Trophoblast cell (in vitro differentiated cells and primary cell): Measurements from ENCODE around the gene PHLDB3.

Source experiments
- DNase-seq, 2 donors: peaks; one replicate each; pipeline ENCODE4 v3.0.0-alpha.2; 2016
- H2AFZ ChIP-seq: 2 replicates; pipeline ENCODE4 v1.6.1; 2013; ENCODE audit warnings: low read length, moderate library complexity, mild to moderate bottlenecking; ENCODE audit not compliant: insufficient read depth, poor library complexity
- H2AK5ac ChIP-seq: 2 replicates; pipeline ENCODE4 v1.6.1; 2013; ENCODE audit warnings: mild to moderate bottlenecking, low read length
- H2BK120ac ChIP-seq: 2 replicates; pipeline ENCODE4 v1.6.1; 2013; ENCODE audit warnings: low read length, mild to moderate bottlenecking, moderate library complexity; ENCODE audit not compliant: insufficient read depth, poor library complexity
- H2BK12ac ChIP-seq: 2 replicates; pipeline ENCODE4 v1.6.1; 2013; ENCODE audit warnings: mild to moderate bottlenecking, low read length, moderate library complexity
- H2BK5ac ChIP-seq: 2 replicates; pipeline ENCODE4 v1.6.1; 2013; ENCODE audit warnings: low read length, low read depth, moderate library complexity, mild to moderate bottlenecking; ENCODE audit not compliant: poor library complexity
- H3K14ac ChIP-seq: 2 replicates; pipeline ENCODE4 v1.6.1; 2013; ENCODE audit warnings: mild to moderate bottlenecking, low read length
- H3K18ac ChIP-seq: 2 replicates; pipeline ENCODE4 v1.6.1; 2013; ENCODE audit warnings: mild to moderate bottlenecking, low read length
- H3K23ac ChIP-seq: 2 replicates; pipeline ENCODE4 v1.6.1; 2013; ENCODE audit warnings: low read length
- H3K27ac ChIP-seq: 2 replicates; pipeline ENCODE4 v1.5.1; 2013; ENCODE audit warnings: low read depth, mild to moderate bottlenecking, inconsistent platforms, low read length, moderate library complexity
- H3K27me3 ChIP-seq: 2 replicates; pipeline ENCODE4 v1.6.1; 2013; ENCODE audit warnings: inconsistent platforms, mild to moderate bottlenecking, low read length, moderate library complexity; ENCODE audit not compliant: insufficient read depth
- H3K36me3 ChIP-seq, 2 experiments: 1 replicate in 1 of 2; 2 replicates in 1 of 2; pipeline ENCODE4 v1.6.1; 2013; ENCODE audit warnings: low read length in 2 of 2, mild to moderate bottlenecking in 2 of 2, moderate library complexity in 1 of 2; ENCODE audit not compliant: insufficient read depth in 2 of 2, control insufficient read depth in 1 of 2
- H3K4ac ChIP-seq: 2 replicates; pipeline ENCODE4 v1.6.1; 2013; ENCODE audit warnings: low read depth, mild to moderate bottlenecking, low read length, moderate library complexity
- H3K4me1 ChIP-seq, 2 experiments: 1 replicate in 1 of 2; 2 replicates in 1 of 2; pipeline ENCODE4 v1.6.1; 2013; ENCODE audit warnings: low read length in 2 of 2, mild to moderate bottlenecking in 2 of 2, moderate library complexity in 1 of 2; ENCODE audit not compliant: insufficient read depth in 2 of 2, control insufficient read depth in 1 of 2
- H3K4me2 ChIP-seq: 2 replicates; pipeline ENCODE4 v1.6.1; 2013; ENCODE audit warnings: inconsistent platforms, mild to moderate bottlenecking, low read length, moderate library complexity
- H3K4me3 ChIP-seq: 2 replicates; pipeline ENCODE4 v1.5.1; 2013; ENCODE audit warnings: mild to moderate bottlenecking, low read depth, low read length, inconsistent platforms
- H3K79me1 ChIP-seq: one replicate; pipeline ENCODE4 v1.6.1; 2013; ENCODE audit warnings: low read length
- H3K79me2 ChIP-seq: 2 replicates; pipeline ENCODE4 v1.6.1; 2013; ENCODE audit warnings: low read length, mild to moderate bottlenecking; ENCODE audit not compliant: control insufficient read depth, insufficient read depth, poor library complexity
- H3K9ac ChIP-seq: 2 replicates; pipeline ENCODE4 v1.6.1; 2013; ENCODE audit warnings: mild to moderate bottlenecking, low read length
- H3K9me3 ChIP-seq: 2 replicates; pipeline ENCODE4 v1.6.1; 2013; ENCODE audit warnings: low read depth, mild to moderate bottlenecking, control low read depth, inconsistent platforms, low read length; ENCODE audit not compliant: insufficient read depth
- H4K12ac ChIP-seq: 2 replicates; pipeline ENCODE4 v1.6.1; 2013; ENCODE audit warnings: low read depth, mild to moderate bottlenecking, low read length, moderate library complexity
- H4K8ac ChIP-seq: 2 replicates; pipeline ENCODE4 v1.6.1; 2013; ENCODE audit warnings: low read depth, mild to moderate bottlenecking, low read length, moderate library complexity
- H4K91ac ChIP-seq: one replicate; pipeline ENCODE4 v1.6.1; 2013; ENCODE audit warnings: low read depth, mild to moderate bottlenecking, low read length, moderate library complexity
- WGBS: extraction: QIAGEN DNeasy Blood & Tissue Kit; methylation state at CpG from one replicate; pipeline ENCODE4 v1.1.7; 2013; ENCODE audit warnings: missing lambda C conversion rate; ENCODE audit not compliant: insufficient read length, insufficient coverage; ENCODE audit errors: extremely low coverage; 5-methylcytosine and 5-hydroxymethylcytosine counted together

The PHLDB3 gene

DNA sequence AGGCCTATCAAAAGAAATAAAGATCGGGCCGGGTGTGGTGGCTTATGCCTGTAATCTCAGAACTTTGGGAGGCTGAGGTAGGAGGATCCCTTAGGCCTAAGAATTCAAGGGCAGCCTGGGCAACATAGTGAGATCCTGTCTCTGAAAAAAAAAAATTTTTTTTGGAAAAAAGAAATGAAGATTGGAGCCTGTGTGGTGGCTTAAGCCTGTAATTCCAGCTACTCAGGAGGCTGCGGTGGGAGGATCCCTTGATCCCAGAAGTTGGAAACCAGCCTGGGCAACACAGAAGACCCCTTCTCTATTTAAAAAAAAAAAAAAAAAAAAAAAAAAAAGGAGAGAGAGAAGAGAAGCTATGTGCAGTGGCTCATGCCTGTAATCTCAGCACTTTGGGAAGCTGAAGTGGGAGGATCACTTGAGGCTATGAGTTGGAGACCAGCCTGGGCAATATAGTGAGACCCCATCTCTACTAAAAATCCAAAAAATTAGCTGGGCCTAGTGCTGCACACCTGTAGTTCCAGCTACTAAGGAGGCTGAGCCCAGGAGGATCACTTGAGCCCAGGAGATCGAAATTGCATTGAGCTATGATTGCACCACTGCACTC lies 24.5 kb downstream of the PHLDB3 start:
- Histone ChIP-seq H2BK120ac (no peak overlapping the region), H3K9ac (no peak overlapping the region), H3K27me3 (no peaks in the 10 kb centered on the region), H4K91ac (no peak overlapping the region), H3K4ac (no peak overlapping the region), H2AFZ (no peak overlapping the region), H2BK5ac (no peak overlapping the region), H3K4me2 (no peak overlapping the region), H4K8ac (no peak overlapping the region), H3K14ac (no peak overlapping the region), H3K23ac (no peak overlapping the region), H3K79me1 (peaks cover 4% of the 10 kb centered on the region), H3K4me3 (no peak overlapping the region), H2BK12ac (no peak overlapping the region), H3K79me2 (no peaks in the 10 kb centered on the region), H3K4me1 (peaks cover 6 to 7% of the 10 kb centered on the region in 2 experiments), H4K12ac (no peak overlapping the region), H3K27ac (no peak overlapping the region), H3K9me3 (no peaks in the 10 kb centered on the region), H3K18ac (no peak overlapping the region), H2AK5ac (no peak overlapping the region), H3K36me3 (peaks cover 1 to 5% of the 10 kb centered on the region in 2 experiments)
- no CpG with 5 or more reads among the region's 4 CpGs for WGBS
- DNase-seq = no peak

DNA sequence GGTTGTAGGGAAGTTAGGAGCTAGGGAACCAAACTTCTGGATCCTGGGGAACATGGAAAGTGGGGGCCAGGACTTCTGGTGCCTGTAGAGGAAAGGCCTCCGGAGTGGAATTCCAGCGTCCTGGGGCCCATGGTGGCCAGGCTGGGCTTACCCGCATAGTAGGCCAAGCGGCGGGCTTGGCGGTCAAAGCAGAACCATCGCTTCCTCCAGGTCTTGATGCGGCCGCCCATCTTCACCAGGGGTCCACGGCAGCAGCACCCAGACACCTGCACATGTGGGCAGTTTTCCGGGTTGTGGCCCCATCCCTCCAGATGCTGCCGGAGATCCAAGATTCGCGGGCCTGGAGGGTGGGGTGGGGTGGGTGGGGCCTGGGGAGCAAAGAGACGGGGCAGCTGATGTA lies 25.3 kb downstream of the PHLDB3 start:
- H4K8ac ChIP-seq = no peak overlapping the region
- H3K18ac ChIP-seq = no peak overlapping the region
- H3K4me2 ChIP-seq = no peak overlapping the region
- no peaks in the 10 kb centered on the region for H3K9me3 ChIP-seq
- H3K4me3 ChIP-seq = no peak overlapping the region
- peaks cover 7 to 10% of the 10 kb centered on the region in 2 experiments for H3K4me1 ChIP-seq
- H2BK12ac ChIP-seq = no peak overlapping the region
- DNase-seq = no peak
- no CpG with 5 or more reads among the region's 15 CpGs for WGBS
- no peak overlapping the region for H2BK5ac ChIP-seq
- no peak overlapping the region for H2AFZ ChIP-seq
- no peak overlapping the region for H4K12ac ChIP-seq
- no peak overlapping the region for H3K14ac ChIP-seq
- H3K27ac ChIP-seq = no peak overlapping the region
- H3K36me3 ChIP-seq = peaks cover 0 to 5% of the 10 kb centered on the region in 2 experiments
- no peaks in the 10 kb centered on the region for H3K27me3 ChIP-seq
- H3K79me1 ChIP-seq = peaks cover 4% of the 10 kb centered on the region
- no peak overlapping the region for H3K23ac ChIP-seq
- no peak overlapping the region for H4K91ac ChIP-seq
- H3K79me2 ChIP-seq = no peaks in the 10 kb centered on the region
- H3K4ac ChIP-seq = no peak overlapping the region
- no peak overlapping the region for H2AK5ac ChIP-seq
- H2BK120ac ChIP-seq = no peak overlapping the region
- H3K9ac ChIP-seq = no peak overlapping the region

DNA sequence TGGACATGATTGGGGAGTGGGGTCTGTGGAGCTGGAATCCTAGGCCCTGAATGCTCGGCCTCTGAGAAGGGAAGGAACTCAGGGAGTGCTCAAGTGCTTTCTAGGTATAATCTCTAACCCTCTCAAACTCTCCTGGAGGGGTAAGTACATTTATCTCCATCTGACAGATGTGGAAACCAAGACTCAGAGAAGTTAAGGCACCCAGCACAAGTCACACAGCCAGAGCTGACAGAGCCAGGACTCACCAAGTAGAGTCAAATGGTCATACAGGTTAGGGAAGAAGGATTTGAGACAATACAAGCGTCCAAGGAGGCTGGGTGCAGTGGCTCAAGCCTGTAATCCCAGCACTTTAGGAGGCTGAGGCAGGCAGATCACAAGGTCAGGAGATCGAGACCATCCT lies 26.2 kb downstream of the PHLDB3 start:
- H3K23ac ChIP-seq = no peak overlapping the region
- no peak overlapping the region for H2BK12ac ChIP-seq
- no peaks in the 10 kb centered on the region for H3K9me3 ChIP-seq
- no peak overlapping the region for H3K4me3 ChIP-seq
- H4K12ac ChIP-seq = no peak overlapping the region
- H3K9ac ChIP-seq = no peak overlapping the region
- H2AK5ac ChIP-seq = no peak overlapping the region
- H3K4me2 ChIP-seq = no peak overlapping the region
- H4K91ac ChIP-seq = no peak overlapping the region
- no peak overlapping the region for H3K18ac ChIP-seq
- no peaks in the 10 kb centered on the region for H3K27me3 ChIP-seq
- no peak overlapping the region for H3K4ac ChIP-seq
- H4K8ac ChIP-seq = no peak overlapping the region
- no peak overlapping the region for H2BK5ac ChIP-seq
- no peak overlapping the region for H2BK120ac ChIP-seq
- no CpG with 5 or more reads among the region's 3 CpGs for WGBS
- H3K79me1 ChIP-seq = peaks cover 4% of the 10 kb centered on the region
- no peaks in the 10 kb centered on the region for H3K79me2 ChIP-seq
- no peak overlapping the region for H2AFZ ChIP-seq
- no peak overlapping the region for H3K27ac ChIP-seq
- no peak for DNase-seq
- no peak overlapping the region for H3K14ac ChIP-seq
- peaks cover 7 to 10% of the 10 kb centered on the region in 2 experiments for H3K4me1 ChIP-seq
- H3K36me3 ChIP-seq = peaks cover 0 to 5% of the 10 kb centered on the region in 2 experiments

DNA sequence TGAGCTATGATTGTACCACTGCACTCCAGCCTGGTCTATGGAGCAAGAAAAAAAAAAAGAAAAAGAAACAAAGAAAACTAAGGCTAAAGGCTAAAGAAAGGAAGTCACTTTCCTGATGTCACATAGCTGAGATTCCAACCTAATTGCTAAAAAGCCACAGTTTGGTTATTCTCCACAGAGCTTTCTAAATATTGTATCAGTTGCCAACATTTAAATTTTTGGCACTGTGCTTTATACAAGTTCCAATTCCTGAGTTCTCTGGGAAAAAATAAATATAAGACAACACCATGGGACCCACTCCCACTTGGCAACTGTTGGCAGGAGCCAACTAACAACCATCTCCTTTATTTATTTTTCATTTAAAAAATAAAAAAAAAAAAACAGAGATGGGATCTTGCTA lies 27.9 kb downstream of the PHLDB3 start:
- Histone ChIP-seq H4K12ac (no peak overlapping the region), H3K14ac (no peak overlapping the region), H3K4me1 (peaks cover 7% of the 10 kb centered on the region in 2 experiments), H3K27ac (no peak overlapping the region), H3K27me3 (no peaks in the 10 kb centered on the region), H2BK12ac (no peak overlapping the region), H3K79me2 (no peaks in the 10 kb centered on the region), H3K23ac (no peak overlapping the region), H3K9me3 (no peaks in the 10 kb centered on the region), H3K4ac (no peak overlapping the region), H3K4me2 (no peak overlapping the region), H3K4me3 (no peak overlapping the region), H3K9ac (no peak overlapping the region), H2BK5ac (no peak overlapping the region), H2AFZ (no peak overlapping the region), H4K91ac (no peak overlapping the region), H2BK120ac (no peak overlapping the region), H4K8ac (no peak overlapping the region), H3K79me1 (peaks cover 4% of the 10 kb centered on the region), H3K36me3 (peaks cover 0 to 5% of the 10 kb centered on the region in 2 experiments), H2AK5ac (no peak overlapping the region), H3K18ac (no peak overlapping the region)
- DNase-seq = peak in 1 of 2 donors; percentile 24
